GM21526 (cell line): ENCODE results near the gene KRT9.
"Not testable (repeated sequence)": the region's sequence is repeated elsewhere in the genome, so short reads cannot be mapped to it uniquely, and the experiment has no call there.

ENCODE experiments used
- ATAC-seq: cut with Tn5 transposase; IDR thresholded peaks from one replicate; pipeline ENCODE4 v1.9.1; 2021; ENCODE audit warnings: moderate library complexity; ENCODE audit not compliant: unreplicated experiment, low FRiP score

The KRT9 gene

DNA sequence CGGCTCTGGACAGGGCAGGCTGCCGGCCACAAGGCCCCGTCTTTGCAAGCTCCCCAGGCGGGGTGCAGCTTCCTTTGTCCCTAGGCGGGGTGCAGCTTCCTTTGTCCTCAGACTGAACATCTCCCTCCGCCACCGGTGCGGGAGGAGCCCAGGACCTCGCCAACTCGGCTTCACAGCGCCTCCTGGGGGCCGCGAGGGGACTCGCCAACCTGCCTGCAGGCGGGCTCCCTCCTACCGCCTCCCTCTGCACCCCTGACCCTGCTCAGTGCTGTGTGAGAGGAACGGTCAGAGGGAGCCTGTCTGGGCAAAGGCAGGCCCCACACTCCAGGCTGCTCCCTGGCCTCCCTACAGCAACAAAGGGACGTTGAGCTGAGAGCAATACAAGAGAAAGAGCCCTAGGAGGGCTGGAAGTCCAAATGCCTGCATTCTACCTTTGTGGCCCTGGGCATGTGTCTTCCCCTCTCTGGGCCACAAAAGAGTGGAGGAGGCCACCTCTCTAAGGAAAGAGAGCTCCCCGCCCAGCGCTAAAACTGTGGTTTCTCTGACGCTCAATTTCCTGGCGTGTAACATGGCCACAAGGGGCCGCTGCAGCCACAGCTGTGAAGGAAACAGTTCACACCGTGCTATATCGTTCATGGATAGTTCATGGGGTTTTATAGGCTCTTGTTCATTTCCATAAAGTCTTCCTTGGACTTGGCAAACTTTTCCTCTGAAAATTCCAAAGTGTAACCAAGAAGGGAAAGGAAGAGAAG lies 22.8 kb downstream of the KRT9 start:
- no peak for ATAC-seq

DNA sequence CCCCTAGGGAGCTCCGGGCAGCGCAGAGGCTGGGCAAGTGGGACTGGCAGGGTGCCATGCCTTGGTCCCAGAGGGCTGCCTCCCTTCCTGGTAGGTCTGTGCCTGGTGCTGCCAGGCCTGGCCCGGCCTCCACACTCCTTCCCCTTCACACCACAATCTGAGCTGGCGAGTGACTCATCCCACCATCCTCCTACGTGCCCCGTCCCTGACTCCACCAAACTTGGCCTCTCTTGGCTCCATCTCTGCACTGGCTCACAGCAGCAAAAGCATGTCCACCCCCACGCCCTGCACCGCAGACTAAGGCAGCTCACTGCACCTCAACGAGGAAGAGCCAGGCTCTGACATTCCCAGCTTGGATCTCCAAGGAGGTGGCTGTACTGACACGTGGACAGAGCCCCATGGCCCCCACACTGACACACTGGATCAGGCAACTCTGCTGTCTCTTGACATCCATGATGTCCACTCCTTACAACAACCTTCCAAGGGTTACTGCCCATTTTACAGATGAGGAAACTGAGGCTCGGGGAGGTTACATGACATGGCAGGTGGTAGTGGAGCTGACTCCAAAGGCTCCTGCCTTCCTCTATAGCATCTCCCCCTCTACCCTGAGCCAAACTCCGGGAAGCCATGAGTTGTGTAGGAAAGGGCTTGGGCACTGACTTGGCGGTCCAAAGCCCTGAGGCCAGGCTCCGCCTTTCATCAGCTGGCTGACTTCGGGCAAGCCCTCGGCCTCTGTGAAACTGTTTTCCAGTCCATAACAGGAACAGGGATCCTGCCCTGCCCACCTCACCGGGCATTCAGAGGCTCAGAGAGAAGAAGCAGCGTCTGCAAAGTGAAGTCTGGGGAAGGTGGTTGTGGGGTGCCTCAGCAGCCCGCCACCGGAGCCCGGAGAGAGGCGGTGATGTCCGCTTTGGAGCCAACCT lies 23.7 kb downstream of the KRT9 start:
- ATAC-seq = no peak

DNA sequence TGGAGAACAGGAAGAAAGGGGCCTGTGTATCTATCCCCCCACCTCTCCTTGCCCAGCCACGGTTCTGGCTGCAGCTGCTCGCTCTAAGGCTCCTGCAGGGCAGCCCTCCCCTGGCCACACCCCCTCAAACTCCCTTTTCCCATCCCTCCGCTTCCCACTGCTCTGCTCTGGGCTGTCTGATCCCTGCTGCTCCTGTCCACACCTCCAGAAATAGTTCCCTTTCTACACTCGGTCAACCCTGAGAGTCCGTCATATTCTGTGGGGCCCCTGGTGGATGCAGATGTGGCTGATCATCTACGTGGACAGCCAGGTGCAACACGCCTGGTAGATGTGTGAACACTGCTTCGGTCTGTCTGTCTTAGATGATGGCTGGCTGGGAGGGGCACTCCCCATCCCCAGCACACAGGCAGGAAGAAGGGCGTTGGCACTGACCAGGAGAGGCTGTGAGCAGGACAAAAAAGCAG lies 24.4 kb downstream of the KRT9 start:
- no peak for ATAC-seq

- no peak for ATAC-seq
Observed at GRCh38 chr17:41546819-41547218, 25.0 kb downstream of the KRT9 start.

DNA sequence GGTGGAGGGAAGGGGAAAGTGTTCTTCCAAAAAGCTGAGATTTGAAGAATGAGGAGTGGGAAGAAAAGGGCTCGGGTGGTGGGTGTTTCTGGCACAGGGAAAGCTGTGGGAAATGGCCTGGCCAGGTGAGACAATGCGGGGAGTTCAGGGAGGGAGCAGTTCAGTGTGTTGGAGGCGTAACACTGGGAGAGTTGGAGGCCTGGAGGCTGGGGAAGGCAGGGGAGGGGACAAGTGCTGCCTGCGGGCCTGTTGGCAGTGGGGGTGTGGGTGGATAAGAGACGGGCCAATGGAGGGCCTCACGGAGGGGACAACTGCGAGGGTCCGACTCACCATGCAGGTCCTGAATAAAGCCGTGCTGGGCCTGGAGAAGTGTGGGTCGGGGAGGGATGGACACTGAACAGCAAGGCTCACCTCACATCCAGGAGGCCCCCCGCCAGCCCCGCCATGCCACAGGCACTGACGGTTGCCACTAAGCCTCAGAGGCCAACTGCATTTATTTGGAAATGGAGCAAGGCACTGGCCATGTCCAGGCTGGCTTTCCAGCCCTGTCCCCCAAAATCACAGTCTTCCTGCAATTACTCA lies 25.9 kb downstream of the KRT9 start:
- no peak for ATAC-seq

DNA sequence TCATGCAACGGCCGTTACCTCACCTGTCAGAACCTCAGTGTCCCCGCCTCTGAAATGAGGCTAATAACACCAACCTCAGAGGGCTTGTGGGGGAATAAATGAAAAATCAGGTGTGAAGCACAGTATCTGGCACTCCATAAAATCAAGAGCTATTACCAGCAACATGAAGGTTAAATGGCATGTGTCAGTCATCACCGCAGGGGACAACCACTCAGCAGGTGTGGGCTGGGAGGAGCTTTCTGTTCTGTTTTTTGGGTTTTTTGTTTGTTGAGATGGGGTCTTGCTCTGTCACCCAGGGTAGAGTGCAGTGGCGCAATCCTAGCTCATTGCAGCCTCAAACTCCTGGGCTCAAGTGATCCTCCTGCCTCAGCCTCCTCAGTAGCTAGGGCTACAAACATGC lies 26.9 kb downstream of the KRT9 start:
- ATAC-seq = no peak

DNA sequence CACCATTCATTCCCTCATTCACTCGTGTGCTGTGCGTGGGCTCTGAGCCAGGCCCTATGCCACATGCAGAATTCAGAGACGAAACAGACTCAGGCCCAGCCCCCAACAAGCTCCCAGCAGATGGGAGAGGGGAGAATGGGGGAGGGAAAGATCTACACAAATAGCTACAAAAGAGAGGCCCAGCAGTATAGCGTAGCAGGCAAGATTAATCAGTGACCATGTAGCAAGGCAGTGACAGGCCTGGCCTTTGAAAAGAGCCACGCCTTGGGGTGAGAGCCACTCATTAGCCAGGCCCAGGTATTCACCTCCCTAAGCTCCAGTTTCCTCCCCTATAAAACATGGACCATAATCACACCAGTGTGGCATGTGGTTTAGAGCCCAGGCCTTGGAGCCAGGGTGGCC lies 27.4 kb downstream of the KRT9 start:
- ATAC-seq = no peak

- not testable (repeated sequence) for ATAC-seq
Observed at GRCh38 chr17:41542786-41543185, 29.1 kb downstream of the KRT9 start.

DNA sequence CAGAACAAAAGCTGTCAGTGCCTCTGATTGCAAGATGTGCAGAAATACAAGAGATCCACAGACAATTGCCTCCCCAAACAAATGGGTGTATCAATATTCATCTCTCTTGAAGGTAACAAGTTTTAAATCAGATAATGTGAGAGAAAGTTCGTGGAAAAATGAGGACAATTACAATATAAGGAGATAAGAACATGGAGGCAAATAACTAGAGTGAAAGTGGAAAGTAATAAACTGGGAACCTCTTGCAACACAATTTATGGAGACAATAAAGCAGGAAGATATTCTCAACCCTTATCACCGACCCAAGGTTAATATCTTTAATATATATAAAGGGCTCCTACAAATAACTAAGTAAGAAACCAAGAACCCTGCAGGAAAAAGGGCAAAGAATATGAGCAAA lies 29.5 kb downstream of the KRT9 start:
- no peak for ATAC-seq

DNA sequence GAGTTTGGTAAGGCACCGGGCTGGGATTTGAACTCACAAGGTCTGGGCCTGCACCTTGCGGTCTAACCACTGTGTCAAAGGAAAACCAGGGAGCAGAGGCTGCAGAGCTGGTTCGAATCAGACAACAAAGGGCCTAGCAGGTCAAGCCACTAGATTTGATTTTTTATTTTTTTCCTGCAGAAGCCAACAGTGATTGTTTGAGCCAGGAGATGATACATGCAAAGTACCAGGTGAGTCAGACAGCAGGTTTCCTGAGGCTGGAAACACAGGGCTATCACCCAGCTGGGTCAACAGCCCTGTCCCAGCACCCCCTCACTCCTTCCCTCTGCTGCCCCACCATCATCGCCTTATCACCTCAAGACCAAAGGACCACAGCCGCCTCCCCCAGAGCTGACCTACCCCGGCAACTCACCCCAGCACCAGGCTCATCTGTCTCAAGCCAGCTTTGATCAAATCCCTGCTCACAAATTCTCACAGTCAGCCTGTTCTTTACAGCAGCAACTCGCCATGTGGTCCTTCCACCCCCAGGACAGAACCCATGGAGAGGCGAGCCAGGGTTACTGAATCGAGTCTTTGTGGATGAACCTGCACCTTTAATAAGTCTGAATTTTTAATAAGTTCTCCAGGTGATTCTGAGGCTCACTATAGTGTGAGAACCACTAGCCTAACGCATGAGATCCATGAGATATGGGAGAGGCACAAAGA lies 30.8 kb downstream of the KRT9 start:
- no peak for ATAC-seq

GRCh38 chr17:41539979-41540701 lies 31.7 kb downstream of the KRT9 start:
- no peak for ATAC-seq

- ATAC-seq = no peak
Observed at GRCh38 chr17:41539071-41539492, 32.8 kb downstream of the KRT9 start.

DNA sequence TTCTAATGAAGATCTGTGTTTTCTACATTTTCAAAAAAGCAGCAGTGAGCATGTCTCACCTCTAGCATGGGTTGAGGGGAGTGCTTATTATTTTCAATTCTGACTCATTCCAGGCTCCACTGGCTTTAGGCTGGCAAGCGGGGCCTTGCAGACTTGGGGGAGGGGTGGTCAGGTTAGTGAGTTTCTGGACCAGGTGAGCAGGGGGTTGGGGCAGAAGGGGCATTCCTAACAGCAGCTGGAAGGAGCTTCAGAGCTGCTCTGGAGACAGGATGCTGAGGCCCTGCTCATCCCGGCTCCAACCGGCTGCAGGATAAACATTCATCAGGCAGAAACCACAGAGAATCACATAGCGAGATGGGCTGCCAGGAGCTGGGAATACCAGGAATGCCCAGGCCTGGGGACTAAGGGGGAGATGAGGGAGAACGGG lies 33.3 kb downstream of the KRT9 start:
- ATAC-seq = no peak

GRCh38 chr17:41537990-41538389 lies 33.9 kb downstream of the KRT9 start:
- ATAC-seq = no peak

DNA sequence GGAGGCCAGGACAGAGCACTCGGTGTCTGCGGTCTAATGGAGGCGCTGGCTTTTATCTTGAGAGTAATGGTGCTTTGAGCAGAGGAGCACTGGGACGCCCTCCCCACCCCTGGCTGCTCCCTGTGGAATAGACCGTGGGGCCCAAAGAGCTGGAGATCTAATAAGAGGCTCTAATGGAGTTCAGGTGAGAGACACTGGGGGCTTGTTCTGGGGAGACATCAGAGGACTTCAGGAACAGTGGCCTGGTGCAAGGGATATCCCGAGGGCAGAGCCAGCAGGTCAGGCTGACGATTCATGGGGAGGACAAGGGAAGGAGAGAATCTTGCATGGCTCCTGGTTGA lies 34.3 kb downstream of the KRT9 start:
- no peak for ATAC-seq

GRCh38 chr17:41536741-41537613 lies 34.9 kb downstream of the KRT9 start:
- no peak for ATAC-seq

DNA sequence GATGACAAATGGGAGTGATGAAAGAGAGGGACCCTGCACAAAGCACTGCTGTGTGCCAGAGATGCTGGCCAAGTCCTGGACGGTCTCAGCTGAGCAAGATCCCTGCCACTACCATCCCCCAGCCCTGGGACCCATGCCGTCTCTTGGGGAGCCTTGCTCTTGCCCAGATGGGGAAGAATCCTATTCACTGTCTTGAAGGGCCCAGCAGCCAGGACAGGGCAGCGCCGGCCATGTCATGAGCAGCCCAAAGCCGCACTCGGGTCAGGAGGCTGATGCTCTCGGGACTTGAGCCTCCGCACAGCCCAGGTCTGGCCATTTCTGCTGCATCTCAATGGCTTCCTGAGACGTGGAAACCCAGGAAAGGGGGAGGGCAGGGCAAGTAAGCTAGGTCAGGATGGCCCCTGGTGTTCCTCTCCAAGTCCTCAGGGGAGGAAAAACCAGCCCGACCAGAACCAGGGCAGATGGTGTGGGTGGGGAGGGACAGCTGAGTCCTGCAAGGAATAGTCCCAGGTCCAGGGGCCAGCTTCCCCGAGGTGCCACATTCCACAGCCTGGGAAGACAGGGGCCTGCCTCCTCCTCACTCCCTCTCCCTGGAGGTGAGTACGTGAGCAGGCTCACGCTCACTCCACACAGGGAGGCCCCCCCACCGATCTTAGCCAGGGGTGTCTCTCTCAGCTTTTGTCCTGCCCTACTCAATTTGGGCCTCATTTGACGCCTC lies 35.9 kb downstream of the KRT9 start:
- ATAC-seq = no peak

- no peak for ATAC-seq
Observed at GRCh38 chr17:41534899-41535546, 36.8 kb downstream of the KRT9 start.
